Skin epidermis (tissue), 12 donors: ENCODE results near the gene AIFM3.
"Not testable (repeated sequence)": the region's sequence is repeated elsewhere in the genome, so short reads cannot be mapped to it uniquely, and the experiment has no call there.

ENCODE experiments used
- H3K27ac ChIP-seq, 21 experiments: fragments of 200-600 bp; sonication (generic) in 11 of 21; one replicate each; pipeline ENCODE4 v1.5.0; 2020; ENCODE audit warnings: mild to moderate bottlenecking in 3 of 21, inconsistent platforms in 2 of 21, moderate library complexity in 2 of 21
- H3K4me3 ChIP-seq, 7 experiments: fragments of 200-600 bp; sonication (generic) in 2 of 7; one replicate each; pipeline ENCODE4 v1.5.0; 2020; ENCODE audit warnings: inconsistent platforms in 2 of 7, mild to moderate bottlenecking in 2 of 7, moderate library complexity in 1 of 7

AIFM3 gene

DNA sequence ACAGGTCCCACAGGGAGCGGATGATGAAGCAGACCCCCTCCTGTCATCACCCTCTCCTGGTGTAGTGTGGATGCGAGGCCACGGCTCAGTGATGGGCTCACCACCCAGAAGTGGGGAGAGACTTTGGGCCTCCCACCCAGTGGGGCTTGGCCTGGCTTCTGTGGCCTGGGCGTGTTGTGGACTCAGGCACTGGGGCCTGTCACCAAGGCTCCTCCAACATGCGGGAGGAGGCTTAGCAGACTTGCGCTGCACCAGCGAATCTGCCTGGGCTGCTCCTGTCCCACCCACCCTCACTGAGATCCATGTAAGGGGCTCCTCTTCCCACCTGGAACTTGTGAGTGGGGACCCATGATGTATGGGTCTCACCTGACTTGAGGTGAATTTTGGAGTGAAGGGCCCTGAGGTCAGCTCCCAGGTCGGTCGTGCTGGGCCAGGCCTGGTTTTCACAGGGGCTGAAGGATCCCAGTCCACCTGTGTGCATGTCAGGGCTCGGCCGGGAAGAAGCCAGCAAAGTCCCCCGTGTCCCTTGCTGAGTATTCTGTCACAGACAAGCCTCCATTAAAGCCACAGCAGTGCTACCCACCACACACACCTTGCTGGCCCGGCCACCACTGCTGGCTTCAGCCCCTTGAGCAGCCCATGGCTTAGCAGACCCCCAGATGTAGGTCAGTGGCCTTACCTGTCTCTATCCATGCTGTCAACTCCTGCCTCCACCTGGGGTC, 30.6 kb downstream of the AIFM3 start:
- H3K27ac ChIP-seq, result peak overlapping the region in 1 of 21 experiments; percentile 19
- no peak overlapping the region for H3K4me3 ChIP-seq

DNA sequence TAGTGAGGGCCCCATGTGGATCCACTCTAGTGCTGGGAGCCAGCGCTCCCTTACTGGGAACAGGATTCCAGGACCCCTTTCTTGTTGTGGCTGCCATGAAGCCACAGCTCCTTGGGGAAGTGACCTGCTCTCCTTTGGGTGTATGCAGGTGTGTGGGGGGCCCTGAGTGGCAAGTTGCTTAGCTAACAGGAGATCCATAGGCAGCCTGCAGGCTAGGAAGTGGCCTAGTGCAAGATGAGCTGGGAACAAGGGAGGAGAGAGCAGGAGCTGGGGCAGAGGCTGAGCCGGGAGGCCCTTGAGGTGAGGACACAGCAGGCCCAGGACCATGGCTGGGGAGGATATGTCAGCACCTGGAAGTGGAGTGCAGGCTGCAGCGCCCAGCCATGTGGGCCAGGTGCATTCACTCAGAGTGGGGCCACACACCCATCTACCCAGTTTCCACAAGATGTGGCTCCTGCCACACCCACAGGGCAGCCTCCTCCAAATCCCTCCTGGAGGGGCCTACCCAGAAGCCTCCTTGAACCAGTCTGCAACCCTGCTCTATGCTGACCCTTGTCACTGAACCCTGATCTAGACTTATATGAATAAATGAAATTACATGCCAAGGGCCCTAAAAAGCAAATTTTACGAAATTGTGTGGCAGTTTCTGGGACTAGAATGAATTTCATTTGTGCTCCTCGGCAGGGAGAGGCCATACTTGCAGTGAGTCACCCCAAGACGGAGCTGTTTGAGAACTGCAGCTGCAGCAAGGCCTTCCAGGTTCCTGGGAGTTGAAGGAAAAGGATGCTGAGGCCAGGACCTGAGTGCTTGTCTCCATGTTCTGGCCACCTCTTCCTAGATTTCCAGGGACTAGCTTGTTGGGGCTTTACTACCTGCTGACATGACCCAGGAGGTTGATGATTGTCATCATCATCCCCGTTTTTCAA, 31.6 kb downstream of the AIFM3 start:
- Histone ChIP-seq H3K27ac (peak overlapping the region in 1 of 21 experiments; percentile 19), H3K4me3 (no peak overlapping the region)

DNA sequence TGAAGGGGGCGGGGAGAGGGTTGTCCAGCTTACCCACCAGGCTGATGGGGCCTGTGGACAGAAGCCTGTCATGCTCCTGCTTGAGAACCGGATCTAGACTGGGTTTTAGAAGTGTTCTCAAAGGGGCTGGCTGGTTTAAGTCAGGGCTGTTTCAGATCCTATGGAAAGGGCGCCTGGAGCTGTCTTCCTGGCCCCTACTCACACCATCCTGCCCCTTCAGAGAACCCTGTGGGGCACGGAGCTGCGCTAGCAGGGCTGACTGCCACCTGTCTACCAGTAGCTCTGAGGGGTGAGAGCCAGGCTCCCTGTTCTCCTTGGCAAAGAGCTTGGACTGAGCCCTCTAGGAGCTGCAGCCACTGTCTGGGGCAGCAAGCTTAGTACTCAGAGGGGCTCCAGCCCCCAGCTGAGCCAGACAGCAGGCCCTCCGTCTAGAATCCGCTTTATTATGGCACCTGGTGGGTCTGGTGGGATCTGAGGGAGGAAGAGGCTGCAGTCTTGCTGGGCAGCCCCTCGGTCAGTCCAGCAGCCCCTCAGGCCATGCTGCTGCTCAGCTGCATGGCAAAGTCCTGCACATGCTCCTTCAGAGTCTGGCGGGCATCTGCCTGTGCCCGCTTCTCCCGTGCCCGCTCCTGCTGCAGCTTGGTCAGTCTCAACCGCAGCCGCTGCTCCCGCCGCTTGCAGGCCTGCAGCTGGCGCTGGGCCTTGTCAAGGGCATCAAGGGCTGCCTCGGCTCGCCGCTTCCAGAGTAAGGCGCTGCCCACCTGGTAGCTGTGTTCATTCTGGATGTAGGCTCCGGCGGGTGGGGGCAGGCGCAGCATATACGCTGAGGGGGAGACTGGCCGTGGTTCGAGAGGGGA, 32.5 kb downstream of the AIFM3 start:
- Histone ChIP-seq H3K4me3 (no peak overlapping the region), H3K27ac (peak overlapping the region in 3 of 21 experiments; percentile 93 to 98 (median 94))

DNA sequence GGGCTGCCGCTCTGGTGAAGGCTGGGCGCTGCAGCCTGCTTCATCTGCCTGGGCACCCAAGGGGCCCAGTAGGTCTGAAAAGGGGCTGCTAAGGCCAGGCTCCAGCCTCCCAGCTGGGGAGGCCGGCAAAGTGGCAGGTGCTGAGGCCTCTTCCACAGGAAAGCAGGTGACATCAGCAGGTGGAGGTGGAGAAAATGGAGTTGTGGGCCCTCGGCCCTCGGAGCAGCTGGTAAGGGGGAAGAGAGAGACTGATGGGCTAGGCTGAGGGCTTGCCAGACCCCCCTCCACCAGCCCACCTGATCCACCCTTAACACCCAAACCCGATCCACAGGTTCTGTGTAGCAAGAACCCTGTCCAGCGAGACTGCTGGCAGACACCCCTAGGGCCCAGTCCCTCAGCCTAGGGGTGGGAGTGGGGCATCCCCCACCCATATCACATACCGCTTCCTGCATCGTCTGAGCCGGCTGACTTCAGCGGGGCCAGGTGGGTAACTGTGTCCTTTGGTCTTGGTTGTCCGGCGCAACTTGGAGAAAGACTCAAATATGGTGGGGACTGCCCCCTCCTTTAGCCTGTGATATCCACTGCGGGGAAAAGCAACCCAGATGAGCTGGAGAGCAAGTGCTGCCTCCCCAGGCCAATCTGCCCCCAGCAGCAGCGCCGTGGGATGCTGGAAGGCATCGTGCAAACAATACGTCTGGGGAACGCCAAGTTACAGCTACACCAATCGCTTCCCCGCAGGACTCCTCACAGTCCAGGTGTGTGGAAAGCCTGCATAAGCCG, 33.3 kb downstream of the AIFM3 start:
- H3K27ac ChIP-seq, result peak overlapping the region in 18 of 21 experiments; percentile 93 to 100 (median 99)
- peak overlapping the region; percentile 52 to 82 (median 67) for H3K4me3 ChIP-seq

DNA sequence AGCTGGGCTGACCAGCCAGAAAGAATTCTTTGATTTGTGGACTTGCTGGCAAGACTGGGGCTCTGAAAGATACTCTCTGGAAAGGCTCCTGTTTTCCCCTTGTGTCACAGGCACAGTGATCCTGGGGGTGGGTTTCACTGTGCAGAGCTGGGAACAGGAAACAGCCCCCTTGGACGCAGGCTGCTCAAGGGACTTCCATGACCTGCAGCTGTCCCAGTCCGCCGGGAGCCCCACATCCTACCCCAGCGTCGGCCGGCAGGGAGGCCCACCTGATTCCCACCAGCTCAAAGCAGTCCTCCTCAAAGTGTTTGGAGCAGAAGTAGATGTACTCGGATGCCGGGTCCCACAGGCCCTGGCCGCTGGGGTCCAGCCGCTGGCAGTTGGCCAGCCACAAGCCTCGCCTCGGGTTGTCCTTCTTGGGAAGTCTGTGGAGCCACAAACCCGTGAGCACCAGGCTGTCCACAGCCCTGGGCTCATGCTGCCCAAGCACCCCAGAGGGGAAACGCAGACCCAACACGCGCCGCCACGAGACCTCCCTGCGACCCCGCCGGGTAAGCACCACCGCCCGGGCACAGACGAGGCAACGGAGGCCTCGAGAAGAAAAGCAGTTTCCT, 34.0 kb downstream of the AIFM3 start:
- peak overlapping the region; percentile 93 to 100 (median 99) for H3K27ac ChIP-seq
- peak overlapping the region; percentile 52 to 82 (median 67) for H3K4me3 ChIP-seq

DNA sequence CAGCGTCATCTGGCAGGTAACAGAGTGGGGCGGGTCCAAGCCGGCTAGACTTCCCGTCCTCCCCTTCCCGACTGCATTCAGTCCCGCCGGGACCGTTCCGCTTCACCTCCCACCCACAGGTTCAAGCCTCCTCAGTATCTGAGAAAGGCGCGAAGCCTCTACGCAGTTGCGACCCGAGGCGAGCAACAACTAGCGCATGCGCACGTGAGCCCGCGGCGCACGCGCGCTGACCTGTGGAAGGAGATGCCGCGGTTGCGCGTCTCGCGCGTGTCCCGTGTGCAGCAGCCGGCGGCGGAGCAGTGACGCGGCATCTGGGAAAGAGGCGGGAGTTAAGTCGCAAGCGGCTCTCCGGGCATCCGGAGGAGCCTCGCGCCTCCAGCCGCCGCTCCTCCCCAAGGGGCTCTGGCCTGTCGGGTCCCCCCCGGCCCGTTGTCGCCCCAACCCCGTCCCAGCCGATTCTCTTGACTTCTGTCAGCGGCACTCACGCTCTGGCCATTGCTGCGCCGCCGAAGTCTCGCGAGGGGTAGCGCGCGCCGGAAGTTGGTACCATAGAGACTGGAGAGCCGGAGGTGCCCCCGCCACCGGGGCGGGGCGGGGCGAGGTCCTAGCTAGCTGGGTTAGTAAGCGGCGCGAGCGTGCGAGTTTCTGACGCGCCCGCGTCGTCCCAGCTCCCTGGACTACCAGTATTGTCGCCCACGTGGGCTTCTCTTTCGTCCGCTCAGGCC, 34.7 kb downstream of the AIFM3 start, which contains the start of gene THAP7:
THAP7 (minus strand) TSS at position 518 of the 725 bp plus-strand sequence; CDS start at position 311, 207 bp downstream.
- Histone ChIP-seq H3K4me3 (peak within 1 kb of the TSS; percentile 52 to 82 (median 67)), H3K27ac (peak within 1 kb of the TSS; percentile 93 to 100 (median 99))

DNA sequence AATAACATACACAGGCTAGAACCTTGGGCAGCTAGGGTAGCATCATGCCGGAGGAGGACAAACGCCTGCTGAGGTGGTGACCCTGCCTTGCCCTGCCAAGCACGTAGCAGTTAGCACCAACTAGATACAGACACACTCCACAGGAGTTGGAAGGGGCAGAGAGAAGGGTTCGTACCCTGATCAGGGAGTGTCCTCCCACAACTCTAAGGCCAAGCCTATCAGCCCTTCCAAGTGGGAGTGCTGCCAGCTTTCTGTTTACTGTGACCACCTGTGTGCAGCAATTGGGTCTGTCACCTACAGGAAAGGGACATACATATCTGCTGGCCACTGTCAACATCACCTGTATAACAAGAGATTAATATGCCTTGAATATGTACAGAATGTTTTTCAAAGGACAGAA, 36.7 kb downstream of the AIFM3 start:
- Histone ChIP-seq H3K27ac (peak overlapping the region in 2 of 21 experiments; percentile 93 to 99), H3K4me3 (no peak overlapping the region)

DNA sequence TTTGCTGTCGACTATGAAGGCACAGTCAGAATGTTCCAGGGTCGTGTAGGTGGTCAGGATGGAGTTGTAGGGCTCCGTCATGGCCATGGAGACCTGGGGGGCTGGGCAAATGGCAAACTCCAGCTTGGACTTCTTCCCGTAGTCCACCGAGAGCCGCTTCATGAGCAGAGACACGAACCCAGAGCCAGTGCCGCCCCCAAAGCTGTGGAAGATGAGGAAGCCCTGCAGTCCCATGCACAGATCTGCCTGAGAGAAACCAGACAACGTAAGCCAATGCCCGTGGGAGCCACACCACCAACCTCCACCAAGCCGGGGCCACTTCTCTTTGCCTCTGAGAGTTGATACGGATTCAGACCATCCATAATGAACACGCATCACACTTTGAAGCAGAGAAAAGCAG, 42.2 kb downstream of the AIFM3 start:
- not testable (repeated sequence) for H3K4me3 ChIP-seq, H3K27ac ChIP-seq

DNA sequence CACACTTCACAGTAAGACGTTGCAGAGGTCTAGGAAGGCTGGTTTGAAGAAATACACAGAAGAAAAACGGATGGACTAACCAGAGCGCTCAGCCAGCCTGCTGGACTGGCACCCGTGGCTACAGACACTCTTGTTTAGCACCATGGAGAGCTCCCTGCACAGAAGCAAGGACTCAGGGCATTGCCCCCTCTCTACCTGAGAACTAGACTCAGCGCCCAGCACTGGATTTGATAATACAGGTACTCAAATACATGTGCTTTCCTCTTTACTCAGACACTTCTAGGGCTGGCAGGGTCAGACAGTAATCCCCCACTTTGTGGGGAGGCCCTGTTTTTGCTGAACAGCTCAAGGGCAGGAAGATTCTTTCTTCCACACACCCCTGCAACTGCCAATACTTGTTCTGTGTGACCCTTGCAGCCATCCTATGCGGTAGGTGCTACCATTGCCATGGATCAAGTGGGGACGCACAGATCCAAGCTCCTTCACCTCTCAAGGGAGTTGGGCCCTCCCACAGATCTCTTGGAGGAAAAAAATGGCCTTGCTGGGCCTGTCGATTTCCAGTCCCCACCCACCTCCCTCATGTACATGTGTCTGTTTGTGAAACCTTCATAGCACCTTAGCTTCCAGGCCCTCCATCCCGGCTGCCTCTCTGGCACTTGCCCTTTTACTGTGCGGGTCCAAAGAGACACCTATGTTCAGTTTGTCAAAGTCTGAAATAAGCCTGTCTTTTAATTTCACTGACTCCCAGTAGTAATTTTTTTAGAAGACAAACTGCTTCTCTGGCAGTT, 42.8 kb downstream of the AIFM3 start:
- H3K4me3 ChIP-seq, result no peak overlapping the region
- no peak overlapping the region for H3K27ac ChIP-seq

DNA sequence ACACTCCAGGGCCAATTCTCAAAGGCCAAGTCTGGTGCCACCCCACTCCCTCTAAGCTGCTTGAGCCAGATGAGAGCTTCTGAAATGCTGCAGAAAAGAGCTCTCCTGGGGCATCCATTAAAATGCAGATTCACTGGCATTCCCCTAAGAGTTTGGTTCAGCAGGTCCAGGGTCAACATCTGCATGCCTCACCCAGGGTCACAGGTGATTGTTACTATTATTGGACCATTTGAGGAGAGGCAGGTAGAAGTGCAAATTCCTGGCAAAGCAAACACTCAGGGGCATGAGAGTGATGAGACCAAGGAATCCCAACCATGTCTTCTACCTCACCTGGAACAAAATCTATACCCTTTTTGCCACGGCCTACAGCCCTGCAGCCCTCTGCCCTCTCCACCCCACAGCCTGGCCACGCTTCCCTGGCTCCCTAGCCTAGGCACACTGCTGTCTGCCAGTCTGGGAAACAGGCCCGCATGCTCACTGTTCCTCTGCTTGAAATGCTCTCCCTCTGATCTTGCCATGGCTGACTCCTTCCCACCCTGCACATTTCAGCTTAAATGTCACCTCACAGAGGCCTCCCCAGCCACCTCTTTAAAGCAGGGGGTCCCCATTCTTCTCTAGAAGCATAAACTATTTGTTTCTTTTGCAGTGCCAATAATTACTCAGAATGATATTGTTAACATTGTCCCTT, 43.5 kb downstream of the AIFM3 start:
- no peak overlapping the region for H3K27ac ChIP-seq
- no peak overlapping the region for H3K4me3 ChIP-seq

DNA sequence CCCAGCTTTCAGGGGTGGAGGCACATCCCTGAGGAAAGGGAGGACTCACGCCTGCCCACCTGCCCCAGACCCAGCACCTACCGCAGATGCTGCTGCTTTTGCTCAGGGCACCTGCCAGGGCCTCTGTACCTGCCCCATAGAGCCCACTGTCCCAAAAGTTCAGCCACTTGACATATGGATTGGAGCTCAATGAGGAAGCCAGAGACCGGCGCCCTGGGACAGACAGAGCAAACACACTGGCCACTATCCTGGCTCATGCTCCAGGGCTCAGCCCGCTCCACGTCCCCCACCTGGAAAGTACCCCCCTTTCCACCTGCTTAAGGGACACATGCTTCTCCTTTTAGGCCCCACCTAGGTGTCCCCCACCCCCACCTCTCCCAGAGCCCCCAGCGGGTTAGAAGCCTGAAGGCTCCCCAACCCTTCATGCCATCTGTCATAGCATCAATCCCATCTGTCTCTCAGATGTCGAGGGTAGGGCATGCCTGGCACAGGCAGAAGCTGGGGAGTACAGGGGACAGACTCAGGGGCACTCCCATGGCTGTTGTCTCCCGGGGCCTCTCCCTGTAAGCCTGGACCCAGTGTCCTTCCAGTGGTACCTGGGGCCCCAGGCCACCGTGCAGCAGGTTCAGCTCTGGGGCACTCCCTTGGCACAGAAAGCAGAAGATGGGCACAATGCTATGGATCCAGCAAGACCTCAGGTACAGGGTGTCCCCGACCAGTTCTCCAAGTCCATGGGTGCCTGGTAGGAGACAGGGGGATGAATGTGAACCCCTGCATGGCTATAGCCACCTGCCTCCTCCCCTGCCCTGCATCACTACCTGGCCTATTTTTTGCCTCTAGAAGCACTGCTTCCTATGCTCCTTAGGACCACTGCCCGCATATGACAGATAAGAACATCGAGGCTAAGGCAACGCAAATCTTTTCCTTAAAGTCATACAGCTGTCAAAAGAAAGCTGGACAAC, 45.7 kb downstream of the AIFM3 start:
- peak overlapping the region in 1 of 21 experiments; percentile 29 for H3K27ac ChIP-seq

DNA sequence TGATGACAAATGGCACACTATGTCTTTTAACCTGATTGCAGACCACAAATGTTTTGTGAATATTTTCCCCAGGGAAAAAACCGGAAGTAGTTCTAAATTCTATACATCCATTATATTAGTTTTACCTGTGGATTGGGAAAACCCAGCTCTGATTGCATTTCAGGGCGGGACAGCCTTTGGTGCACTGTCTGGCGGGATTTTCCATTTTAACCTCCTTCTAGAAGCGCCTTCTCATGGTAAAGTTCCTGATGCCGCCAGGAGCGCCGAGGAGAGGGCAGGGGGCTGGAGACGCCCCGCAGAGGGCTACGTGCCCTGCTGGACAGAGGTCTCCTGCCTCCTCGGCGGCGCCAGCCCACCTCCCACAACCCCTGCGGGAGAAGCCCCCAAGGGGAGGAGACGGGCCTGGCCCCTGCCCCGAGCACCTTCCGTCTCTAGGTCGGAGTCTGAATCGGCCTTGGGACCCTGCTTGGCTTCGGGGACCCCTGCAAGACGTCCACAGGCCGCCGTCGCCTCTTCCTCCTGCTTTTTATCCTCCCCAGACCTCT, 46.7 kb downstream of the AIFM3 start:
- H3K4me3 ChIP-seq, result peak overlapping the region; percentile 24 to 40 (median 29)
- H3K27ac ChIP-seq, result peak overlapping the region in 11 of 21 experiments; percentile 13 to 69 (median 40)

More for the DNA sequence above, 45.7 kb downstream of the AIFM3 start:
- no peak overlapping the region for H3K4me3 ChIP-seq

DNA sequence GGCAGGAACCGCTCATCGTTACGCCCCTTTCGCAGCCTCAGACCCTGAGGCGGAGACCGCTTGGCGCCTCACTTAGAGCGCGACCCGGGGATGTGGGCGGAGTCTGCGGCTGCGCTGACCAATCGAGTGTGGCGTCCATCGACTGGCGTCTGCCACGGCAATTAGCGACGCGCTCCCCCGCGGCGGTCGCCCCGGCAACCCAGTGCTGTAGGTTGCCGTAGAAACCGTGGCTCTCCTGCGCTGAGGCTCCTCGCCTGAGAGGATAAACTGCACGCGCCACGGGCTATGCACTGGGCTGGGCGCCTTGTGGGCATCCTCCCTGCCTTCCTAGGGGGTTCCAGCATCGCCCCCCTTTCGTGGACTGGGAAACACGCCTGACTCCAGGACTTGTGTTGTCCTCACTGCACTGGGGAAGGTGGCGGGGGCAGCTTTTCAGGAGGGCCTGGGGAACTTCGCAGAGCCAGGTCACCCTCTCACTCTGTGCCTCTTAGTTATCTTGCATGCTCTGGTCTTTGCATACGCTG, 47.2 kb downstream of the AIFM3 start:
- Histone ChIP-seq H3K27ac (peak overlapping the region in 10 of 21 experiments; percentile 13 to 69 (median 38)), H3K4me3 (peak overlapping the region; percentile 24 to 40 (median 29))

DNA sequence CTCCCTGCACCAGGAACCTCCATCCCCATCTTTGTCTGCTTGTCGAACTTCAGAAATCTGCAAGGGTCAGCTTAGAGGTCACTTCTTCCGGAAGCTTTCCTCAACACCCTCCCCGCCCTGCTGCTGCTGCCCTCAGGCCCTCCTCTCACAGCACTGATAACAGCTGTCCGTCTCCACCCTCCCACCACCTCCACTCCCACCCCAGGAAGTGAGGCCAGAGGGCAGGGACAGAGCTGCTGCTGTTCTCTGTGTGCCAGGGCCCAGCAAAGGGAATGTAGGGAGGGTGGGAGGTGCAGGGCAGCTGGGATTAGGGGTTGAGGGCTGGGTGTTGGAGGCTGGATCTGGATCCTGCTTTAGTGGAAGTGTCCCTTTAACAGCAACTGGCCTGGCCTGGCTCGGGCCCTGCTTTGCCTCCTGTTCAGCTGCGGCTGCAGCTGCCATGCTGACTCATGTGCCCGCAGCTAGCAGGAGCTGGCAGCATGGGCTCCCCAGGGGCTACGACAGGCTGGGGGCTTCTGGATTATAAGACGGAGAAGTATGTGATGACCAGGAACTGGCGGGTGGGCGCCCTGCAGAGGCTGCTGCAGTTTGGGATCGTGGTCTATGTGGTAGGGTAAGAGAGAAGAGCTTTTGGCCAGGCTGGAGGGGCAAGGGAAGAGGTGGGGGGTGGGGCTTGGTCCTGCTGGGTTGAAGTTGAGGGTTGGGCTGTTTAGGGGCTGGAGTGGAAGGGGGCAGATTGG, 47.8 kb downstream of the AIFM3 start, which contains the start of gene P2RX6:
P2RX6 (plus strand) TSS at position 440 of the 740 bp plus-strand sequence; CDS start at position 450, 10 bp downstream.
- H3K4me3 ChIP-seq, result peak within 1 kb of the TSS; percentile 24 to 40 (median 29)

More for the DNA sequence above, 47.8 kb downstream of the AIFM3 start, which contains the start of gene P2RX6:
- peak within 1 kb of the TSS in 12 of 21 experiments; percentile 9 to 69 (median 38) for H3K27ac ChIP-seq
